SK-N-SH treated with all-trans-retinoic acid at 6 μM for 48 hours (cell line): ENCODE results near the gene TRIP6.

ENCODE experiments used
- ATAC-seq: fragments of 200-7000 bp; cut with Tn5 transposase; 3 replicates; pipeline ENCODE4 v1.9.1; 2020; ENCODE audit warnings: mild to moderate bottlenecking, moderate library complexity
- ARNTL ChIP-seq: fragments of 450-650 bp; formaldehyde crosslinking; IDR thresholded peaks from 2 replicates; pipeline ENCODE4 v1.5.0; 2020; ENCODE audit warnings: low read depth, mild to moderate bottlenecking, moderate library complexity, borderline replicate concordance
- BACH2 ChIP-seq: fragments of 250-450 bp; sonication (Bioruptor Pico); IDR thresholded peaks from 2 replicates; pipeline ENCODE4 v1.9.0; 2021; ENCODE audit warnings: mild to moderate bottlenecking, borderline replicate concordance
- ESRRG ChIP-seq: fragments of 250-450 bp; sonication (Bioruptor Pico); IDR thresholded peaks from 2 replicates; pipeline ENCODE4 v1.6.1; 2021; ENCODE audit warnings: mild to moderate bottlenecking
- GLIS3 ChIP-seq: fragments of 250-450 bp; sonication (Bioruptor Pico); IDR thresholded peaks from 2 replicates; pipeline ENCODE4 v1.5.0; 2020; ENCODE audit warnings: mild to moderate bottlenecking, moderate library complexity
- OSR1 ChIP-seq: fragments of 250-450 bp; sonication (Bioruptor Pico); IDR thresholded peaks from 2 replicates; pipeline ENCODE4 v1.8.0; 2022; ENCODE audit warnings: moderate library complexity, mild to moderate bottlenecking, inconsistent platforms
- PPARA ChIP-seq: fragments of 250-450 bp; sonication (Bioruptor Pico); IDR thresholded peaks from 2 replicates; pipeline ENCODE4 v1.5.0; 2020; ENCODE audit warnings: mild to moderate bottlenecking, borderline replicate concordance
- SNAI2 ChIP-seq: fragments of 250-450 bp; sonication (Bioruptor Pico); IDR thresholded peaks from 2 replicates; pipeline ENCODE4 v1.5.0; 2020; ENCODE audit warnings: mild to moderate bottlenecking, moderate library complexity
- TOX ChIP-seq: fragments of 250-450 bp; sonication (Bioruptor Pico); IDR thresholded peaks from 2 replicates; pipeline ENCODE4 v1.8.0; 2021; ENCODE audit warnings: mild to moderate bottlenecking, moderate library complexity, borderline replicate concordance
- ZC3H10 ChIP-seq: fragments of 250-450 bp; sonication (Bioruptor Pico); IDR thresholded peaks from 2 replicates; pipeline ENCODE4 v1.5.1; 2021; ENCODE audit warnings: mild to moderate bottlenecking, moderate library complexity
- ZFP30 ChIP-seq: fragments of 450-650 bp; formaldehyde crosslinking; IDR thresholded peaks from 2 replicates; pipeline ENCODE4 v1.5.0; 2022; ENCODE audit warnings: mild to moderate bottlenecking, moderate library complexity
- ZNF565 ChIP-seq: fragments of 450-650 bp; formaldehyde crosslinking; conservative IDR thresholded peaks from 2 replicates; pipeline ENCODE4 v1.5.0; 2020; ENCODE audit warnings: low read depth, mild to moderate bottlenecking, moderate library complexity
- ZNF70 ChIP-seq: fragments of 450-650 bp; formaldehyde crosslinking; IDR thresholded peaks from 2 replicates; pipeline ENCODE4 v1.5.0; 2020; ENCODE audit warnings: mild to moderate bottlenecking, moderate library complexity
- ZNF8 ChIP-seq: fragments of 450-650 bp; formaldehyde crosslinking; IDR thresholded peaks from 2 replicates; pipeline ENCODE4 v1.5.0; 2020; ENCODE audit warnings: mild to moderate bottlenecking, moderate library complexity
- TF ChIP-seq, protein P1 (sequence below): fragments of 250-450 bp; sonication (Bioruptor Pico); IDR thresholded peaks from 2 replicates; pipeline ENCODE4 v1.5.1; 2021; ENCODE audit warnings: mild to moderate bottlenecking, moderate library complexity
- TF ChIP-seq, protein P2 (sequence below): fragments of 250-450 bp; sonication (Bioruptor Pico); IDR thresholded peaks from 2 replicates; pipeline ENCODE4 v1.8.0; 2021; ENCODE audit warnings: low read depth, mild to moderate bottlenecking, moderate library complexity, borderline replicate concordance
- TF ChIP-seq, protein P3 (sequence below): fragments of 250-450 bp; sonication (Bioruptor Pico); IDR thresholded peaks from 2 replicates; pipeline ENCODE4 v1.5.0; 2020; ENCODE audit warnings: mild to moderate bottlenecking, moderate library complexity
- TF ChIP-seq, protein P4 (sequence below): fragments of 250-450 bp; sonication (Bioruptor Pico); IDR thresholded peaks from 2 replicates; pipeline ENCODE4 v1.5.1; 2020; ENCODE audit warnings: low read depth, mild to moderate bottlenecking, moderate library complexity

The TRIP6 gene

DNA sequence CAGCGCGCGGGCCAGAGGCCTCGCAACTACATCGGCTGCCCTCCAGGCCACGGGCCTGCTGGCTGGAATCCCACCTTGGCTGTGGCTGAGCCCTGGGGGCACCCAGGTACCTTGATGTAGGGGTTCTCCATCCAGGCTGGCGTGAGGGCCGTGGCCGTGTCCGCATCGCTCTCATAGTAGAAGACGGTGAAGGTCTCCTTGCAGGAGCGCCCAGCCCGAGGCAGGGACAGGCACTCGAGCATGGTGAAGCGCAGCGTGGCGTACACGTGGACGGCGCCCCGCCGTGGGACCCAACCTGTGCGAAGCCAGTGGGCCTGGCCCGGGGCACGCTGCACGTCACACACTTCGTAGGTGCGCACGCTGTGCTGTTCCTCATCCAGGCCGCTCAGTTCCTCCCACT lies 43.7 kb upstream of the TRIP6 start (continued):
- TF ChIP-seq, protein P1, sequence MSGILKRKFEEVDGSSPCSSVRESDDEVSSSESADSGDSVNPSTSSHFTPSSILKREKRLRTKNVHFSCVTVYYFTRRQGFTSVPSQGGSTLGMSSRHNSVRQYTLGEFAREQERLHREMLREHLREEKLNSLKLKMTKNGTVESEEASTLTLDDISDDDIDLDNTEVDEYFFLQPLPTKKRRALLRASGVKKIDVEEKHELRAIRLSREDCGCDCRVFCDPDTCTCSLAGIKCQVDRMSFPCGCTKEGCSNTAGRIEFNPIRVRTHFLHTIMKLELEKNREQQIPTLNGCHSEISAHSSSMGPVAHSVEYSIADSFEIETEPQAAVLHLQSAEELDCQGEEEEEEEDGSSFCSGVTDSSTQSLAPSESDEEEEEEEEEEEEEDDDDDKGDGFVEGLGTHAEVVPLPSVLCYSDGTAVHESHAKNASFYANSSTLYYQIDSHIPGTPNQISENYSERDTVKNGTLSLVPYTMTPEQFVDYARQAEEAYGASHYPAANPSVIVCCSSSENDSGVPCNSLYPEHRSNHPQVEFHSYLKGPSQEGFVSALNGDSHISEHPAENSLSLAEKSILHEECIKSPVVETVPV (CRISPR knock-in tag) = no peak
- TF ChIP-seq OSR1 (CRISPR knock-in tag) (no peak), PPARA (no peak), ZNF565 (CRISPR knock-in tag) (no peak), GLIS3 (CRISPR knock-in tag) (no peak), ESRRG (CRISPR knock-in tag) (no peak)

DNA sequence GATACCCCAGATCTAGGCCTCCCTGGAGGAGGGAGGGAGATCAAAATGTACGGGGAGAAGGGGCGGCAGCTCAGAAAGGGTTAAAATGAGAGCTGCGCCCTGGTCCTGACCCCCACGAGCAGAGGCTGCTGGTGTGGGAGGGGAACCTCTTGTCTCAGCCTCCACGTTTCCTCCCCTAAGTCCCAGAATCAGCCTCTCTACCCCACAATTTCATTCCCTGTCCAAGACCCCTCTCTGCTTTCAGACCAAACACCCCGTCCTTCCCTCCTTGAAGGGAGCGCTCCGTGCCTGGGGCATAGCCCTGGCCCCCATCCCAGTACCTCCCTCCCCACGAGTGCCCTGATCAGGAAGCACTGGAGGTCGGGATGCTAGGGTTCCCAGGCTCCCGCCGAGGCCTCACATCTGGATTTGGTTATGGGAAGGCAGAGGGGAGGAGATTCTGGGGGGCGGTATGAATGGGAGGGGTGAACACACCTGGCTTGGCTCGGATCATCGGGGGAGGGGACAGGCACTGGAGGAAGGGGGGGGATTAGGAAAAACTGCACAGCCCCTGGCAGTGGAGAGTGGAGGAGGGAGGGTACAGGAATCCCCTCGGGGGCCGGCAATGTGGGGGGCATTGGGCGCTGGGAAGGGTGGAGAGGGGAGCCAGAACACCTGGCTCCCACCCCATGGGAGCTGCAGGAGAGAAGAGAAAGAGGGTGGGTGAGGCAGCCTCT lies 42.5 kb upstream of the TRIP6 start:
- TF ChIP-seq TOX (CRISPR knock-in tag) = no peak
- TF ChIP-seq ESRRG (CRISPR knock-in tag) = no peak
- TF ChIP-seq ZNF565 (CRISPR knock-in tag) = no peak
- TF ChIP-seq, protein P2, sequence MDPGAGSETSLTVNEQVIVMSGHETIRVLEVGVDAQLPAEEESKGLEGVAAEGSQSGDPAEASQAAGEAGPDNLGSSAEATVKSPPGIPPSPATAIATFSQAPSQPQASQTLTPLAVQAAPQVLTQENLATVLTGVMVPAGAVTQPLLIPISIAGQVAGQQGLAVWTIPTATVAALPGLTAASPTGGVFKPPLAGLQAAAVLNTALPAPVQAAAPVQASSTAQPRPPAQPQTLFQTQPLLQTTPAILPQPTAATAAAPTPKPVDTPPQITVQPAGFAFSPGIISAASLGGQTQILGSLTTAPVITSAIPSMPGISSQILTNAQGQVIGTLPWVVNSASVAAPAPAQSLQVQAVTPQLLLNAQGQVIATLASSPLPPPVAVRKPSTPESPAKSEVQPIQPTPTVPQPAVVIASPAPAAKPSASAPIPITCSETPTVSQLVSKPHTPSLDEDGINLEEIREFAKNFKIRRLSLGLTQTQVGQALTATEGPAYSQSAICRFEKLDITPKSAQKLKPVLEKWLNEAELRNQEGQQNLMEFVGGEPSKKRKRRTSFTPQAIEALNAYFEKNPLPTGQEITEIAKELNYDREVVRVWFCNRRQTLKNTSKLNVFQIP (CRISPR knock-in tag) = no peak
- no peak for TF ChIP-seq ARNTL (CRISPR knock-in tag)
- no peak for ATAC-seq

DNA sequence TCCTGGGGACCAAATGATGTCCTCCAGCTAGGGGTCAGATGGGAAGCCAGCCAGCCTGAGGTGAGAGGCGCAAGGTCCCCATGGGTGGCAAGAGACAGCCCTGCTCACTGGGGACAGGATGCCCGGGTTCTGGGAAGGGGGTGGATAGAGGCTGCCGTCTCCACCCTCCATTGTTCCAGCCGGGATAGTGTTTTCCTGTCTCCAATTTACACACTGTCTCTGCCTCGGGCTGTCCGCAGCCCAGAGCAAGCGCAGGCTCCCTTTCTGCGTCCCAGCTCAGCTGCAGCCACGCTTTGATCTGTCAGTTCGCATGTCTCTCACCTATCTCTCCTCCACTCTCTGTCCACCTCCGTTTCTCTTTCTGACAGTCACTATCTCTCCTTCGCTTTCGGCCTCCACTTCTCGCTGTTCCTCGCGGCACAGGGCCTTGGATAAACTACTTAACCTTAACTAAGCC lies 41.9 kb upstream of the TRIP6 start:
- ATAC-seq = peak; percentile 11

More for the DNA sequence above, 41.9 kb upstream of the TRIP6 start:
- TF ChIP-seq BACH2 (CRISPR knock-in tag) (no peak), SNAI2 (CRISPR knock-in tag) (no peak), ZNF70 (CRISPR knock-in tag) (no peak), ZNF565 (CRISPR knock-in tag) (no peak), OSR1 (CRISPR knock-in tag) (no peak), GLIS3 (CRISPR knock-in tag) (no peak), ZFP30 (CRISPR knock-in tag) (no peak), ZC3H10 (CRISPR knock-in tag) (no peak), ESRRG (CRISPR knock-in tag) (no peak), ZNF8 (CRISPR knock-in tag) (no peak), TOX (CRISPR knock-in tag) (no peak)
- TF ChIP-seq, protein P2 (CRISPR knock-in tag) = no peak
- TF ChIP-seq, protein P1 (CRISPR knock-in tag) = no peak
- TF ChIP-seq, protein P3, sequence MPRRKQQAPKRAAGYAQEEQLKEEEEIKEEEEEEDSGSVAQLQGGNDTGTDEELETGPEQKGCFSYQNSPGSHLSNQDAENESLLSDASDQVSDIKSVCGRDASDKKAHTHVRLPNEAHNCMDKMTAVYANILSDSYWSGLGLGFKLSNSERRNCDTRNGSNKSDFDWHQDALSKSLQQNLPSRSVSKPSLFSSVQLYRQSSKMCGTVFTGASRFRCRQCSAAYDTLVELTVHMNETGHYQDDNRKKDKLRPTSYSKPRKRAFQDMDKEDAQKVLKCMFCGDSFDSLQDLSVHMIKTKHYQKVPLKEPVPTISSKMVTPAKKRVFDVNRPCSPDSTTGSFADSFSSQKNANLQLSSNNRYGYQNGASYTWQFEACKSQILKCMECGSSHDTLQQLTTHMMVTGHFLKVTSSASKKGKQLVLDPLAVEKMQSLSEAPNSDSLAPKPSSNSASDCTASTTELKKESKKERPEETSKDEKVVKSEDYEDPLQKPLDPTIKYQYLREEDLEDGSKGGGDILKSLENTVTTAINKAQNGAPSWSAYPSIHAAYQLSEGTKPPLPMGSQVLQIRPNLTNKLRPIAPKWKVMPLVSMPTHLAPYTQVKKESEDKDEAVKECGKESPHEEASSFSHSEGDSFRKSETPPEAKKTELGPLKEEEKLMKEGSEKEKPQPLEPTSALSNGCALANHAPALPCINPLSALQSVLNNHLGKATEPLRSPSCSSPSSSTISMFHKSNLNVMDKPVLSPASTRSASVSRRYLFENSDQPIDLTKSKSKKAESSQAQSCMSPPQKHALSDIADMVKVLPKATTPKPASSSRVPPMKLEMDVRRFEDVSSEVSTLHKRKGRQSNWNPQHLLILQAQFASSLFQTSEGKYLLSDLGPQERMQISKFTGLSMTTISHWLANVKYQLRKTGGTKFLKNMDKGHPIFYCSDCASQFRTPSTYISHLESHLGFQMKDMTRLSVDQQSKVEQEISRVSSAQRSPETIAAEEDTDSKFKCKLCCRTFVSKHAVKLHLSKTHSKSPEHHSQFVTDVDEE = no peak
- TF ChIP-seq, protein P4, sequence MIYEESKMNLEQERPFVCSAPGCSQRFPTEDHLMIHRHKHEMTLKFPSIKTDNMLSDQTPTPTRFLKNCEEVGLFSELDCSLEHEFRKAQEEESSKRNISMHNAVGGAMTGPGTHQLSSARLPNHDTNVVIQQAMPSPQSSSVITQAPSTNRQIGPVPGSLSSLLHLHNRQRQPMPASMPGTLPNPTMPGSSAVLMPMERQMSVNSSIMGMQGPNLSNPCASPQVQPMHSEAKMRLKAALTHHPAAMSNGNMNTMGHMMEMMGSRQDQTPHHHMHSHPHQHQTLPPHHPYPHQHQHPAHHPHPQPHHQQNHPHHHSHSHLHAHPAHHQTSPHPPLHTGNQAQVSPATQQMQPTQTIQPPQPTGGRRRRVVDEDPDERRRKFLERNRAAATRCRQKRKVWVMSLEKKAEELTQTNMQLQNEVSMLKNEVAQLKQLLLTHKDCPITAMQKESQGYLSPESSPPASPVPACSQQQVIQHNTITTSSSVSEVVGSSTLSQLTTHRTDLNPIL (CRISPR knock-in tag) = no peak
